ENCODE measurements around the gene LRRK2.
"Not testable (repeated sequence)": the region's sequence is repeated elsewhere in the genome, so short reads cannot be mapped to it uniquely, and the experiment has no call there.

LRRK2 gene

DNA sequence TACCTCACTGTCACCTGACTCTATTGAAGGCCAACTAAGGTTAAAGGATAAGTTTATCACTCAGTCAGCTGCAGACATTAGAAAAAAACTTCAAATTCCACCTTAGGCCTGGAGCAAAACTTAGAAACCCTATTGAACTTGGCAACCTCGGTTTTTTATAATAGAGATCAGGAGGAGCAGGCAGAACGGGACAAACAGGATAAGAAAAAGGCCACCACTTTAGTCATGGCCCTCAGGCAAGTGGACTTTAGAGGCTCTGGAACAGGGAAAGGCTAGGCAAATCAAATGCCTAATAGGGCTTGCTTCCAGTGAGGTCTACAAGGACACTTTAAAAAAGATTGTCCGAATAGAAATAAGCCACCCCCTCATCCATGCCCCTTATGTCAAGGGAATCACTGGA, 162.5 kb downstream of the LRRK2 start:
- H3K27me3 ChIP-seq (ENCODE audit: insufficient read depth, poor library complexity, severe bottlenecking); DNase-seq (ENCODE audit: low read depth in 1 of 2, low spot score in 1 of 2); H3K27ac ChIP-seq (replicated peaks); H3K4me3 ChIP-seq (replicated peaks; ENCODE audit: insufficient read depth, low read length): not testable (repeated sequence)

DNA sequence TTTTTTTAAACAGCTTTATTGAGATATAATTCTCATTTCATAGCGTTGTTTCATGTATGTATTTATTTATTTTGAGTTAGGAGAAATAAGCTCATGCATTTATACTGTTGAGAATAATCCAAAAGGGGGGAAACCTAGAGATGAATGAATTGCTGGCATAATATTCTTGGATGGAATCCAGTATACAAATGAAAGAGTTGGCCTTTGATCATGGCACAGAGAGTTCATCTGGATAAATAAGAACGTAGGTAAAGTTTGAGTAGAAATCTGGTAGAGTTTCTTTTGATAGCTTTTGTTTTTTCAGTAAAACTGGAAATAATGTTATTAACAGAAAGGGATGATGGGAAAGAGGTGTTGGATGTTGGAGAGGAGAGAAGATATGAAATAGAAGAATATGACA, 166.2 kb downstream of the LRRK2 start:
- H3K4me3 ChIP-seq (replicated peaks; ENCODE audit: insufficient read depth, low read length) = no peak overlapping the region
- no peak for DNase-seq (ENCODE audit: low read depth in 1 of 2, low spot score in 1 of 2)
- H3K27ac ChIP-seq (replicated peaks) = no peak overlapping the region
- TF ChIP-seq, protein P1, sequence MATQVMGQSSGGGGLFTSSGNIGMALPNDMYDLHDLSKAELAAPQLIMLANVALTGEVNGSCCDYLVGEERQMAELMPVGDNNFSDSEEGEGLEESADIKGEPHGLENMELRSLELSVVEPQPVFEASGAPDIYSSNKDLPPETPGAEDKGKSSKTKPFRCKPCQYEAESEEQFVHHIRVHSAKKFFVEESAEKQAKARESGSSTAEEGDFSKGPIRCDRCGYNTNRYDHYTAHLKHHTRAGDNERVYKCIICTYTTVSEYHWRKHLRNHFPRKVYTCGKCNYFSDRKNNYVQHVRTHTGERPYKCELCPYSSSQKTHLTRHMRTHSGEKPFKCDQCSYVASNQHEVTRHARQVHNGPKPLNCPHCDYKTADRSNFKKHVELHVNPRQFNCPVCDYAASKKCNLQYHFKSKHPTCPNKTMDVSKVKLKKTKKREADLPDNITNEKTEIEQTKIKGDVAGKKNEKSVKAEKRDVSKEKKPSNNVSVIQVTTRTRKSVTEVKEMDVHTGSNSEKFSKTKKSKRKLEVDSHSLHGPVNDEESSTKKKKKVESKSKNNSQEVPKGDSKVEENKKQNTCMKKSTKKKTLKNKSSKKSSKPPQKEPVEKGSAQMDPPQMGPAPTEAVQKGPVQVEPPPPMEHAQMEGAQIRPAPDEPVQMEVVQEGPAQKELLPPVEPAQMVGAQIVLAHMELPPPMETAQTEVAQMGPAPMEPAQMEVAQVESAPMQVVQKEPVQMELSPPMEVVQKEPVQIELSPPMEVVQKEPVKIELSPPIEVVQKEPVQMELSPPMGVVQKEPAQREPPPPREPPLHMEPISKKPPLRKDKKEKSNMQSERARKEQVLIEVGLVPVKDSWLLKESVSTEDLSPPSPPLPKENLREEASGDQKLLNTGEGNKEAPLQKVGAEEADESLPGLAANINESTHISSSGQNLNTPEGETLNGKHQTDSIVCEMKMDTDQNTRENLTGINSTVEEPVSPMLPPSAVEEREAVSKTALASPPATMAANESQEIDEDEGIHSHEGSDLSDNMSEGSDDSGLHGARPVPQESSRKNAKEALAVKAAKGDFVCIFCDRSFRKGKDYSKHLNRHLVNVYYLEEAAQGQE (IDR thresholded peaks at IDR 0.05; ENCODE audit: insufficient replicate concordance, low read depth) = no peak
- TF ChIP-seq, protein P2, sequence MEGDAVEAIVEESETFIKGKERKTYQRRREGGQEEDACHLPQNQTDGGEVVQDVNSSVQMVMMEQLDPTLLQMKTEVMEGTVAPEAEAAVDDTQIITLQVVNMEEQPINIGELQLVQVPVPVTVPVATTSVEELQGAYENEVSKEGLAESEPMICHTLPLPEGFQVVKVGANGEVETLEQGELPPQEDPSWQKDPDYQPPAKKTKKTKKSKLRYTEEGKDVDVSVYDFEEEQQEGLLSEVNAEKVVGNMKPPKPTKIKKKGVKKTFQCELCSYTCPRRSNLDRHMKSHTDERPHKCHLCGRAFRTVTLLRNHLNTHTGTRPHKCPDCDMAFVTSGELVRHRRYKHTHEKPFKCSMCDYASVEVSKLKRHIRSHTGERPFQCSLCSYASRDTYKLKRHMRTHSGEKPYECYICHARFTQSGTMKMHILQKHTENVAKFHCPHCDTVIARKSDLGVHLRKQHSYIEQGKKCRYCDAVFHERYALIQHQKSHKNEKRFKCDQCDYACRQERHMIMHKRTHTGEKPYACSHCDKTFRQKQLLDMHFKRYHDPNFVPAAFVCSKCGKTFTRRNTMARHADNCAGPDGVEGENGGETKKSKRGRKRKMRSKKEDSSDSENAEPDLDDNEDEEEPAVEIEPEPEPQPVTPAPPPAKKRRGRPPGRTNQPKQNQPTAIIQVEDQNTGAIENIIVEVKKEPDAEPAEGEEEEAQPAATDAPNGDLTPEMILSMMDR (IDR thresholded peaks at IDR 0.05; ENCODE audit: insufficient read depth, low read length) = no peak
- TF ChIP-seq SPI1 (IDR thresholded peaks at IDR 0.05; ENCODE audit: borderline replicate concordance, low read depth) (no peak), POLR2AphosphoS5 (IDR thresholded peaks at IDR 0.05; ENCODE audit: low read depth) (no peak), GABPA (IDR thresholded peaks at IDR 0.05; ENCODE audit: low read depth) (no peak)
- no peaks in the 10 kb centered on the region for H3K27me3 ChIP-seq (ENCODE audit: insufficient read depth, poor library complexity, severe bottlenecking)

DNA sequence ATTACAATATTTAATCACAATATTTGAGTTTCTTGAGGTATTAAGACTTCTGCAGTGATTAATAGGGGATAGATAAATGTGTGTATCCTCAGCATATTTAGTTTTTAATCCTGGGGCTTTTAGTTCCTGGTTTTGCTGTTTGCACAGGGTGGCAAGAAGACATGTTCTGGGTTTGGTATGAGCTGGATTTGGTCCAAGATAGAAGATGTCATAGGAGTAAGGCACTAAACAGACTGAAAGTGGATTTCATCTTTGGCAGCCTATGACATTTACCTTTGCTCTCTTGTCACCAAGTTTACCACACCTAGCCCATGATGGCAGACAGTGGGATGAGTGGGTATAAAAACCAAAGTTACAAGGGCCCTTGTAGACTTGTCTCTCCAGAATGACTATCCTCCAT, 168.2 kb downstream of the LRRK2 start:
- Histone ChIP-seq H3K27ac (replicated peaks) (no peak overlapping the region), H3K27me3 (ENCODE audit: insufficient read depth, poor library complexity, severe bottlenecking) (no peaks in the 10 kb centered on the region), H3K4me3 (replicated peaks; ENCODE audit: insufficient read depth, low read length) (no peak overlapping the region)
- no peak for TF ChIP-seq POLR2AphosphoS5 (IDR thresholded peaks at IDR 0.05; ENCODE audit: low read depth)
- TF ChIP-seq, protein P2 (IDR thresholded peaks at IDR 0.05; ENCODE audit: insufficient read depth, low read length) = no peak
- TF ChIP-seq, protein P1 (IDR thresholded peaks at IDR 0.05; ENCODE audit: insufficient replicate concordance, low read depth) = no peak
- TF ChIP-seq GABPA (IDR thresholded peaks at IDR 0.05; ENCODE audit: low read depth) = no peak
- no peak for TF ChIP-seq SPI1 (IDR thresholded peaks at IDR 0.05; ENCODE audit: borderline replicate concordance, low read depth)
- no peak for DNase-seq (ENCODE audit: low read depth in 1 of 2, low spot score in 1 of 2)

DNA sequence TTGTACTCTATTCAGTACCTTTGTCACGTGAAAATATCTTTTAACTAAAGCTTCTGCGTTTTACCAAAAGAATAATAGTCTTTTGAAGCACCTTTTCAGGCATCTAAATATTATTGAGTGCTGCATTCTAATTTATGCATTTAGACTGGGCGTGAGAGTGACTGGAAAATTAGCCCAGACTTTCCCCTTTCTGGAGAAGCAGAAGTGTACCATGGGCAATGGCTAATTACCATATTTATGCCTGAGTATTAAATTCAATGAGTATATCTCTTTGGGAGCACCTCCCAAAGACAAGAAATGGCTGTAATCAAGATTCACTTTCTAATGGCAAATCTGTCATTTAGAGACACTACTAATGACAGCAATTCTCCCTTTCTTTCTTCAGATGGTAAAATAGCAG, 174.9 kb downstream of the LRRK2 start:
- Histone ChIP-seq H3K27me3 (ENCODE audit: insufficient read depth, poor library complexity, severe bottlenecking) (no peaks in the 10 kb centered on the region), H3K4me3 (replicated peaks; ENCODE audit: insufficient read depth, low read length) (no peak overlapping the region), H3K27ac (replicated peaks) (no peak overlapping the region)
- no peak for TF ChIP-seq POLR2AphosphoS5 (IDR thresholded peaks at IDR 0.05; ENCODE audit: low read depth)
- no peak for DNase-seq (ENCODE audit: low read depth in 1 of 2, low spot score in 1 of 2)

DNA sequence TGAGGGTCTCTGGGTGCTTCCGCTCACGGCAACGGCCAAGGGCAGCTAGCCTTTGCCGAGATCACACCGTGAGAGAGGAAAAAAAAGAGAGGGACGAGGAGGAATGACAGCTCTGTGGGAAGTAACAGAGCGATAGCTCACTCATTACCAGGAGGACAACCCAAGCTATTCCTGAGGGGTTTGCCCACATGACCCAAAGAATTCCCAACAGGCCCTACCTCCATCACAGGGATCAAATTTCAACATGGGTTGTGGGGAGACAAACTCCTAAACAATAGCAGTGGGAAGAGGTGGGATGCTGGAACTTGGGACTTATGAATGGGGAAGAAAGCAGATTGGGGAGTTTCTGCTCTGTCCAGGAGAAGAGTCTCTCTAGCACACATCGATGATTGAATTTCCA, 180.6 kb downstream of the LRRK2 start:
- TF ChIP-seq GABPA (IDR thresholded peaks at IDR 0.05; ENCODE audit: low read depth) = no peak
- TF ChIP-seq, protein P2 (IDR thresholded peaks at IDR 0.05; ENCODE audit: insufficient read depth, low read length) = no peak
- TF ChIP-seq SPI1 (IDR thresholded peaks at IDR 0.05; ENCODE audit: borderline replicate concordance, low read depth) = no peak
- TF ChIP-seq, protein P1 (IDR thresholded peaks at IDR 0.05; ENCODE audit: insufficient replicate concordance, low read depth) = no peak
- TF ChIP-seq POLR2AphosphoS5 (IDR thresholded peaks at IDR 0.05; ENCODE audit: low read depth) = no peak
- no peak overlapping the region for H3K27ac ChIP-seq (replicated peaks)
- H3K4me3 ChIP-seq (replicated peaks; ENCODE audit: insufficient read depth, low read length) = no peak overlapping the region
- no peak for DNase-seq (ENCODE audit: low read depth in 1 of 2, low spot score in 1 of 2)
- no peaks in the 10 kb centered on the region for H3K27me3 ChIP-seq (ENCODE audit: insufficient read depth, poor library complexity, severe bottlenecking)

All from HL-60 (cell line).